Vagina (tissue), 2 donors: ENCODE data around the gene R3HDM2.

Experiments
- POLR2A ChIP-seq, 2 donors: fragments of 450-650 bp; IDR thresholded peaks; one replicate each; pipeline ENCODE4 v1.6.1; 2017; ENCODE audit warnings: antibody characterized with exemption in 2 of 2, mild to moderate bottlenecking in 2 of 2, moderate library complexity in 2 of 2
- TF ChIP-seq, protein P1 (sequence below), 3 experiments: fragments of 450-650 bp in 2 of 3; fragments of 200-600 bp in 1 of 3; sonication (generic) in 1 of 3; IDR thresholded peaks; one replicate each; pipeline ENCODE4 v1.5.1; 2017 to 2019; ENCODE audit warnings: antibody characterized with exemption in 3 of 3, mild to moderate bottlenecking in 2 of 3, moderate library complexity in 2 of 3

DNA sequence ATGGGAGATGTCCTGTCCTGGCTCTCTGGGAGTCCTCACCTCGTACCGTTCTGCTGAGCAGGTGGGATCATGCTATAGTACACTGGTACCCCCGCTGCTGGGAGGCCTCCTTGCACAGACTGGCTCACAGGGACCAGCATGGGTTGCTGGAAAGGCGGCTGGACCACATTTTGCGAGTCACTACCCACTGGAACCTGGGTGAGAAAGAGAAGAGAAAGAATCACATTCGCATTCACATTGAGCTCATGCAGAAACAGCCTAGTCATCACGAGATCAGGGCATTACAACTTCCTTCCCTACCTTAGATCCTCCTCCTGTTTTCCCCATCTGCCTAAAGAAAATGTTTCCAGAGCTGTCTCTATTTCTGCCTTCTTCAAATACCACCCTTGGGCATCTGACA lies 162.6 kb downstream of the R3HDM2 start:
- TF ChIP-seq, protein P1, sequence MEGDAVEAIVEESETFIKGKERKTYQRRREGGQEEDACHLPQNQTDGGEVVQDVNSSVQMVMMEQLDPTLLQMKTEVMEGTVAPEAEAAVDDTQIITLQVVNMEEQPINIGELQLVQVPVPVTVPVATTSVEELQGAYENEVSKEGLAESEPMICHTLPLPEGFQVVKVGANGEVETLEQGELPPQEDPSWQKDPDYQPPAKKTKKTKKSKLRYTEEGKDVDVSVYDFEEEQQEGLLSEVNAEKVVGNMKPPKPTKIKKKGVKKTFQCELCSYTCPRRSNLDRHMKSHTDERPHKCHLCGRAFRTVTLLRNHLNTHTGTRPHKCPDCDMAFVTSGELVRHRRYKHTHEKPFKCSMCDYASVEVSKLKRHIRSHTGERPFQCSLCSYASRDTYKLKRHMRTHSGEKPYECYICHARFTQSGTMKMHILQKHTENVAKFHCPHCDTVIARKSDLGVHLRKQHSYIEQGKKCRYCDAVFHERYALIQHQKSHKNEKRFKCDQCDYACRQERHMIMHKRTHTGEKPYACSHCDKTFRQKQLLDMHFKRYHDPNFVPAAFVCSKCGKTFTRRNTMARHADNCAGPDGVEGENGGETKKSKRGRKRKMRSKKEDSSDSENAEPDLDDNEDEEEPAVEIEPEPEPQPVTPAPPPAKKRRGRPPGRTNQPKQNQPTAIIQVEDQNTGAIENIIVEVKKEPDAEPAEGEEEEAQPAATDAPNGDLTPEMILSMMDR (IDR thresholded peaks at IDR 0.05), result no peak
- TF ChIP-seq POLR2A (IDR thresholded peaks at IDR 0.05), result no peak
